ENCODE results near the gene WWOX.

Gene WWOX

GRCh38 chr16:79099716-79100115, 1000.3 kb downstream of the WWOX start:
- DNase-seq (ENCODE audit: low spot score): no peak

- no peak for DNase-seq (ENCODE audit: low spot score)
These were observed 1001.0 kb downstream of the WWOX start for GRCh38 chr16:79100447-79100846.

GRCh38 chr16:79101491-79101890, 1002.0 kb downstream of the WWOX start:
- no peak for DNase-seq (ENCODE audit: low spot score)

- no peak for DNase-seq (ENCODE audit: low spot score)
These were observed 1005.1 kb downstream of the WWOX start for GRCh38 chr16:79104567-79104966.

GRCh38 chr16:79107301-79107700, 1007.8 kb downstream of the WWOX start:
- no peak for DNase-seq (ENCODE audit: low spot score)

GRCh38 chr16:79109771-79110170, 1010.3 kb downstream of the WWOX start:
- DNase-seq (ENCODE audit: low spot score): no peak

- no peak for DNase-seq (ENCODE audit: low spot score)
These were observed 1010.8 kb downstream of the WWOX start for GRCh38 chr16:79110242-79110641.

GRCh38 chr16:79110953-79111352, 1011.5 kb downstream of the WWOX start:
- no peak for DNase-seq (ENCODE audit: low spot score)

GRCh38 chr16:79112462-79112861, 1013.0 kb downstream of the WWOX start:
- DNase-seq (ENCODE audit: low spot score): no peak

- DNase-seq (ENCODE audit: low spot score): no peak
These were observed 1014.4 kb downstream of the WWOX start for GRCh38 chr16:79113826-79114225.

- DNase-seq (ENCODE audit: low spot score): no peak
These were observed 1015.3 kb downstream of the WWOX start for GRCh38 chr16:79114759-79115158.

- DNase-seq (ENCODE audit: low spot score): no peak
These were observed 1022.5 kb downstream of the WWOX start for GRCh38 chr16:79121906-79122305.

GRCh38 chr16:79122343-79122742, 1022.9 kb downstream of the WWOX start:
- DNase-seq (ENCODE audit: low spot score): no peak

- no peak for DNase-seq (ENCODE audit: low spot score)
These were observed 1024.7 kb downstream of the WWOX start for GRCh38 chr16:79124016-79124756.

- no peak for DNase-seq (ENCODE audit: low spot score)
These were observed 1028.3 kb downstream of the WWOX start for GRCh38 chr16:79127766-79128165.

- DNase-seq (ENCODE audit: low spot score): no peak
These were observed 1029.3 kb downstream of the WWOX start for GRCh38 chr16:79128706-79129105.

GRCh38 chr16:79130616-79131015, 1031.2 kb downstream of the WWOX start:
- no peak for DNase-seq (ENCODE audit: low spot score)

GRCh38 chr16:79131321-79132075, 1032.0 kb downstream of the WWOX start:
- DNase-seq (ENCODE audit: low spot score): no peak

- no peak for DNase-seq (ENCODE audit: low spot score)
These were observed 1033.2 kb downstream of the WWOX start for GRCh38 chr16:79132701-79133100.

GRCh38 chr16:79134300-79134699, 1034.8 kb downstream of the WWOX start:
- DNase-seq (ENCODE audit: low spot score): no peak

GRCh38 chr16:79136955-79137354, 1037.5 kb downstream of the WWOX start:
- no peak for DNase-seq (ENCODE audit: low spot score)

GRCh38 chr16:79137426-79137939, 1038.0 kb downstream of the WWOX start:
- no peak for DNase-seq (ENCODE audit: low spot score)

- DNase-seq (ENCODE audit: low spot score): no peak
These were observed 1040.3 kb downstream of the WWOX start for GRCh38 chr16:79139799-79140198.

Measured in hematopoietic multipotent progenitor cell treated with erythropoietin and hydrocortisone succinate and interleukin-3 and kit ligand, for 15 days (in vitro differentiated cells).